HG03378 (cell line): ENCODE data around the gene MYH7.

Experiments
- ATAC-seq: cut with Tn5 transposase; IDR thresholded peaks from one replicate; pipeline ENCODE4 v1.9.1; 2021; ENCODE audit warnings: mild to moderate bottlenecking, moderate library complexity; ENCODE audit not compliant: unreplicated experiment

MYH7 gene

GRCh38 chr14:23375527-23376251 is 59.8 kb downstream of the MYH7 start:
- ATAC-seq: no peak

- no peak for ATAC-seq
Observed at GRCh38 chr14:23373041-23373440, 62.4 kb downstream of the MYH7 start.

- no peak for ATAC-seq
Observed at GRCh38 chr14:23372509-23372908, 63.0 kb downstream of the MYH7 start, which contains the start of gene IL25. Gene IL25, plus strand, starts transcription at chr14:23372809.

GRCh38 chr14:23371865-23372264 is 63.6 kb downstream of the MYH7 start:
- ATAC-seq: no peak

- no peak for ATAC-seq
Observed at GRCh38 chr14:23370221-23370620, 65.2 kb downstream of the MYH7 start.

- ATAC-seq: no peak
Observed at GRCh38 chr14:23366426-23366921, 69.0 kb downstream of the MYH7 start.

- ATAC-seq: no peak
Observed at GRCh38 chr14:23365732-23366425, 69.6 kb downstream of the MYH7 start.

- ATAC-seq: no peak
Observed at GRCh38 chr14:23365036-23365731, 70.3 kb downstream of the MYH7 start, which contains the start of gene EFS. Gene EFS, minus strand, starts transcription at chr14:23365172. Its CDS starts 147 bp downstream, at chr14:23365025.

- no peak for ATAC-seq
Observed at GRCh38 chr14:23364164-23365035, 71.1 kb downstream of the MYH7 start.
